Stimulated activated CD4-positive, alpha-beta T cell treated with anti-CD3 and anti-CD28 coated beads, Interleukin-15, amount 100 ng/mL, for 48 hours (primary cell): ENCODE results near the gene CPN2.

Experiments used
- DNase-seq, 2 donors: peaks; one replicate each; pipeline ENCODE4 v3.0.0-alpha.2; 2020; ENCODE audit warnings: low read depth in 2 of 2

Gene CPN2

GRCh38 chr3:194380326-194380725 is 29.2 kb upstream of the CPN2 start:
- no peak for DNase-seq

DNA sequence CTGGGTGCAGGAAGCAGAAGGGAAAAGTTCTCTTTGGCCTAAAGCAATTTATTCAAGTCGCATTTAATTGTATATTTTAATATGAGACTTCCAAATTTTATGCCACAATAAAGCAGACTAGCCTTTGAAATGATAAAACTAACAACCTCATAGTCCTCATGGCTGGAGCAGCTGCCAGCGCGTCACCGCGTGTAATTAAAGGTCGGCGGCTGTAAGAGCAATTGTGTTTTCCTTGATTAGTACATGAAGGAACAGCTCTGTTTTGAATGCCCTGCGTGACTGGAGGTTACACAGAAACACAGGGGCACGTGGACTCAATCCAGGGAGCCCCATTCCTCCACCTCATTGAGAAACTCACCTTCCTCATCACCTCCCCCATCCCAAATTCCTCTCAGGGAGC is 28.5 kb upstream of the CPN2 start:
- DNase-seq: no peak

DNA sequence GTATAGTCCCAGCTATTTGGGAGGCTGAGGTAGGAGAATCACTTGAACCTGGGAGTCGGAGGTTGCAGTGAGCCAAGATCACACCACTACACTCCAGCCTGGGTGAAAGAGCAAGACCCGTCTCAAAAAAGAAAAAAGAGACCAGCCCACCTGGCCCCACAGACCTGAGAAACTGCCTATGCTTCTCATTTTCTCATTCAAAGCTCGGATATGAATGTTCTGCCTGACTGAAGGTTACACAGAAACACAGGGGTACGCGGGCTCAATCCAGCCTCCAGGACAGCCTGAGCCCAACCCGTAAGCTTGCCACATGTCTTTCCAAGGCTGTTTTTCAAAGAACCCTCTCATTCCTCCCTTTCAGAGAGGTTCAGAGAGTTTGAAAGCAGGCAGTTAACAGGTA is 28.1 kb upstream of the CPN2 start:
- DNase-seq: no peak

DNA sequence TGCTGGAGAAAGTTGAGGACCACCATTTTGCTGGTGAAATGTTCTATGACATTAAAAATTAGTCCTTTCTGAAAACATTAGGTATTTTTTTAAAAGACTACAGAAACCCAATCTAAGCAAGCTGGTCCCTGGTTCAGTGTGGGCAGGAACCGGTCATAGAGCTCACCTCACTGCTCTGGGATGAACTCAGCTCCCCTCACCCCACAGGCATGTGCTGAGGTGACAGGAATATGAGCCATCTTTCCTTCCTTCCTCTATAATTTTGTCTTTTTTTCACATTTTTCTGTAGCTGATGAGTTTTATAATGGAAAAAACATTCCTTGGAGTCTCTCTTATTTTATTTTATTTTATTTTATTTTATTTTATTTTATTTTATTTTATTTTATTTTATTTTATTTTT is 26.6 kb upstream of the CPN2 start:
- no peak for DNase-seq

GRCh38 chr3:194376241-194376560 is 25.1 kb upstream of the CPN2 start:
- DNase-seq: no peak

DNA sequence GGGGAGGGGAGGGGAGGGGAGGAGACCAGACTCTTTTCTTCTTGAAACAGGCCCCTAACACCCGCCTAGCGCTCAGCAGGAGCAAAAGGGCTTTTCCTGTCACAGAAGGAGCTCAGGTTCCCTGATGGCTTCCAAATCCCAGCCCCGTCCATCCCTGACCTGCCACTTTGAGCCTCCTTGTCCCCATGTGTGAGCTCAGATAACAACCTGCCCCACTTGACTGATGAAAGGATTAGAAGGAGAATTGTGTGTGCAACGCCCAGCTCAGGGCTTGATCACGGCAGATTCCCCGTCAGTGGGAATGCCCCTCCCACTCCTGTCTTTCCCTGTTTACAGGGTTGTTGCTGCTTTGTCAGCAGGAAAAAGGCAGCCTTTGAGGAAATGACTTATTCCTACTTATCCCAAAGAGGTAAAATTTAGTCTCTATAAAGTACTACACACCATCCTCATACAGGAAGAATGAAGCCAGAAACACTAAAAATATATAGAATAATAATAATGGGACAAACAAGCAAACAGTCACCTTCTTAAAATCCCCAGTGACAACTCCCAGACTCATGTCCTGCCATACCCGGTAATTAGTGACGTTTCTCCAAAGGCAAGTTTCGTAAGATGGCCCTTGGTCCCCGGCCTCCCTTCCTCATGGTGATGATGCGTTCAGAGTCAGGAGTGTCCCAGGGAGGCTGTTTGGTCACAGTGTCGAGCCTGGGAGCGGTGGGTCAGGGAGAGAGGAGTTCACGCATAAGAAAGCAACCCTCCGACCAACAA is 24.5 kb upstream of the CPN2 start:
- no peak for DNase-seq

GRCh38 chr3:194374935-194375334 is 23.8 kb upstream of the CPN2 start:
- no peak for DNase-seq

DNA sequence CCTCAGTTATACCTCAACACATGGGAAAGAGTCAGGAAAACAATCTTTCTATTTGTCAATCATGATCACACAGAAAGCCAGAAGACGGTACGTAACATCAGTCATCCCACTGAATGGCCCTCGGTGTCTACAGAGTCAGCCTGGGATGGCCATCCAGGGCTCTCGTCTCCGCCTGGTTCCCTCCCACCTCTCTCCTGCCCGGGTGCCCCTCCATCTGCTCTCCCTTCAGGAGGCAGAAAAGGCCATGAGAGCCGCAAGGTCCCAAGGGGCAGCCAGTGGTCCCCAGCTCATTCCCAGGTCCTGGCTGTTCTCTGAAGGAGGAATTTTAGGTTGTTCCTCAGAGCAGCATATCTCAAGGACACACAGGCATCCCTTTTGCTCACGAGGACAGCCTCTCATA is 22.8 kb upstream of the CPN2 start:
- no peak for DNase-seq

GRCh38 chr3:194373028-194373427 is 21.9 kb upstream of the CPN2 start:
- no peak for DNase-seq

- DNase-seq: no peak
Measured at GRCh38 chr3:194370753-194371152, 19.6 kb upstream of the CPN2 start.

GRCh38 chr3:194369522-194370279 is 18.6 kb upstream of the CPN2 start, which contains the start of gene LRRC15:
TSS of gene LRRC15 (minus strand) at chr3:194369743. CDS start at chr3:194361043, 8,700 bp downstream.
- no peak for DNase-seq

DNA sequence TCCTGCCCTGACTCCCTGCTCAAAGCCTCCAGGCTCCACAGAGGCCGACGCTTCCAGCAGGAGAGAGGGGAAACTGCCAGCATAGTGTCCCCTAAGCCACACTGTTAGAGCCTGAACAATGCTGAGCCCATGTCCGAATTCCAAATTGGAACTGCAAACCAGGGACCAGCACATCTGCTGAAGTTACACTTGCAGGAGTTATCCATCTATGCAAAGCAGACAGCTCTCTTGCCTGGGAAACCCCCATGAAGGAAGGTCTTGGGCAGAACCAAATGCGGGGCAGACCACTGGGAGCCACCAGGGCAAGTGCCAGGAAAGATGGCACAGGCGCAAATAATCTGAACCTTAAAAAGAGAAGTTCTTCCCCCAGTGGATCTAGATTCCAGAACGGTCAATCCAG is 17.8 kb upstream of the CPN2 start:
- no peak for DNase-seq

DNA sequence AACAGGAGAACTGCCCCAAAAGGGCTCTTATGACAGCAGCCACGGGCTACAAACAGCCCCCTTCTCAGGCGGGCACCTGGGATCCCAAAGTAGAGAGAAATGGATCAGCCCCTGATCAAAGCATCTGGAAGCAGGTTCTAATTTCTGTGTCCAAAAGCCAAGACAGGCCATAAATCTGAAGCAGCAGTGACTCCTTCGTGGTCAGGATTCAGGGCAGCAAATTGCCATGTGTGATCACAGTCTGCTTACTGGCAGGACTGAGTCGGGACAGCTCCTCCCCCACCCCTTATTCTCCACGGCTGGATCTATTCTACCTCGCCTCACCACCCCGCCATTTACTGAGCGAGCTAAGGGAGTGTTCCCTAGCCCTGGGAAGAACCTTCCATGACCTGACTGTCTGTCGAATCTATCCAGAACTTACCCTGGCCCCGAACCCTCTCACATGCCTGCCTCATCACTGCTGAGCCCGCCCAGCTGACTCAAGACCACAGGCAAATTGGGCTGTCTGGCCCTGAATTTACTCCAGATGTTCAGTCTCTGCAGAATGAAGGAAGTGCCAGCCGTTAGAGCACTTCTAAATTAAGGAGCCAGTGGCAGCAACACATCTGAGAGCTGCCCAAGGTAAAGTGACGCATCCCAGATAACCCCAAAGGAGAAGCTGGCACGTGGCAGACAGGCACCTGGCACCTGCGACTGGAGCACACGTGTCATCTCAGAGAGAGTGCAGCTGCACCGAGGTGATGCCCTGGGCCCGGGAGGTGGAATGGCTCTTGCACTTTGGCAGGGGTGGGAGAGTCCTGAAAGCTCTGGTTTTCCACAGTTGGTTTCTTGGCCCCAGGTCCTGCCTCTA is 17.1 kb upstream of the CPN2 start:
- DNase-seq: no peak

GRCh38 chr3:194365978-194366490 is 14.9 kb upstream of the CPN2 start:
- no peak for DNase-seq

GRCh38 chr3:194365526-194365925 is 14.4 kb upstream of the CPN2 start:
- no peak for DNase-seq

GRCh38 chr3:194364652-194365434 is 13.7 kb upstream of the CPN2 start:
- DNase-seq: no peak

DNA sequence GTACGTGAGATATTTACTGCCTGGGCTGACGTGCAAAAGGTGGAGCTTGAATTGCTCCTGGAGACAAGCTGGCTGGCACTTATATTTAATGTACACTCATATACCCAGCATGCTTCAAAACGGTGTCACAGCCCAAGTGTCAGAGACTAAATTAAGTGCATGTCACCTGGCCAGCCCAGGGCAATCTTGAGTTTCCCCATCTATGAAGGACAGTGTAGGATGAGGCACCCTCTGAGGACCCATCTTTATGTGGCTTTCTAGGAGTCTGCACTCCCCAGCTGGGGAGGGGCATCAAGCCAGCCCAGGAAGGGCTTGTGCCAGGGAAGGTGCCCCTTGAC is 13.2 kb upstream of the CPN2 start:
- DNase-seq: no peak

- no peak for DNase-seq
Measured at GRCh38 chr3:194360568-194360967, 9.4 kb upstream of the CPN2 start.

DNA sequence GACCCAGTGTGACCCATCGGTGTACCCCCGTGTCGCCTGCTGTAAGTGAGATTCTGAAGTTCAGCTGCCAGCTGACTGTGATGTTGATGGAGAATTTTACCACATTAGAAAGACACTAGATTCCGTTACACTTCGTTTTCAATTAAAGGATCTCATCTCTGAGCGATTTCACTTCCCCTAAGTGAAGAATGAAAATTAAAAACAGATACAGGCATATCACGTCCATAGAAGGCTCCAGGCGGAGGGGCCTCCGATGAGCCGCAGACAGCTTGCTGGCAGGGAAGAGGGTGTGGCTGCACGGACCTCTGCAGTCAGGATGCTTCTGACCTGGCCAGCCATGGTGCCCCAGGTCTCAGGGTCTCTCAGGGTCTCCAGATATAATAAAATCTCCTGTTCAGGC is 6.6 kb upstream of the CPN2 start:
- DNase-seq: no peak

DNA sequence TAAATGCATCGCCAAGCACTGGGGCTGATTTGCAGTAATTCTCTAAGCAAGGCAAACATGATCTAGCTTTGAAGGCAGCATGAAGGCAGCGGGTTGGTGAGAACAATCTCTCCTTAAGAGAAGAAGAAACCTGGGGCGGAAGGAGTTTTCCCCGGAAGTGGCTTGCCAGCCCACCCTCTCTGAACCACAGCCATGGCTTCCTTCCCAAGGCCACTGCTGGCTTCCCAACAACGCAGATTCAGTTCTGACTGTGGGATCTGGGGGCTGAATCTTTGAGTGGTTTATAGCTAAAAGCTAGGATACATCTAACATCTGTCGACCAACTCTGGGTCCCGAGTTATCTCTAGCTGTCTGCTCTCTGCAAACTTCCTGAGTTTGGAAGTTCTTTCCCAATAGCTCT is 4.3 kb upstream of the CPN2 start:
- DNase-seq: no peak

GRCh38 chr3:194354315-194354714 is 3.2 kb upstream of the CPN2 start:
- no peak for DNase-seq
